Lower leg skin (tissue), 3 donors: ENCODE data around the gene PAQR3.

Experiments used
- CTCF ChIP-seq, 3 donors: fragments of 450-650 bp; IDR thresholded peaks; one replicate each; pipeline ENCODE4 v1.5.1; 2016; ENCODE audit warnings: antibody characterized with exemption in 3 of 3, mild to moderate bottlenecking in 3 of 3, moderate library complexity in 2 of 3
- POLR2A ChIP-seq, 2 donors: fragments of 450-650 bp; IDR thresholded peaks; one replicate each; pipeline ENCODE4 v1.6.1; 2016 to 2017; ENCODE audit warnings: antibody characterized with exemption in 2 of 2, mild to moderate bottlenecking in 1 of 2, moderate library complexity in 1 of 2

GRCh38 chr4:78907638-78908037 lies 31.6 kb downstream of the PAQR3 start:
- TF ChIP-seq CTCF (IDR thresholded peaks at IDR 0.05), result no peak
- TF ChIP-seq POLR2A (IDR thresholded peaks at IDR 0.05), result no peak
